Activated naive CD8-positive, alpha-beta T cell treated with anti-CD3 and anti-CD28 coated beads, Interleukin-2, amount 10 ng/mL, durations not matched to agents 7 days and 5 days (primary cell): ENCODE results near the gene TNFRSF21. TPM values are rescaled to one million over a fixed set of nuclear protein-coding genes. Genes with fewer than 3 reads are reported as not detected.

Experiments used
- ATAC-seq: fragments of 150-1000 bp; cut with Tn5 transposase; one replicate; pipeline ENCODE4 v1.10.0; 2021; ENCODE audit warnings: low read depth, moderate library complexity
- POLR2A ChIA-PET: fragments of 350-600 bp; sonication (Branson Sonifier 250); formaldehyde crosslinking; loops from one replicate; lab custom pipeline; 2021; ENCODE audit warnings: antibody characterized with exemption; lab: Charles Lee
- DNase-seq: peaks from one replicate; pipeline ENCODE4 v3.0.0; 2021
- H3K27ac Mint-ChIP-seq: one replicate; pipeline ENCODE4 v1.8.0; 2022; ENCODE audit warnings: mild to moderate bottlenecking, mixed read lengths
- H3K27me3 Mint-ChIP-seq: one replicate; pipeline ENCODE4 v1.8.0; 2022; ENCODE audit warnings: mild to moderate bottlenecking, moderate library complexity, mixed read lengths
- H3K36me3 Mint-ChIP-seq: one replicate; pipeline ENCODE4 v1.8.0; 2021; ENCODE audit warnings: mild to moderate bottlenecking, mixed read lengths
- H3K4me1 Mint-ChIP-seq: one replicate; pipeline ENCODE4 v1.8.0; 2021; ENCODE audit warnings: mixed read lengths
- H3K4me3 Mint-ChIP-seq: one replicate; pipeline ENCODE4 v1.8.0; 2022; ENCODE audit warnings: mild to moderate bottlenecking, moderate library complexity, mixed read lengths
- H3K9me3 Mint-ChIP-seq: one replicate; pipeline ENCODE4 v1.8.0; 2021; ENCODE audit warnings: mixed read lengths
- total RNA-seq, 2 experiments: library from RNA; stranded (reverse); gene quantifications; one replicate each; pipeline ENCODE4 v1.2.3, GENCODE V29; 2021

TNFRSF21 gene, protein sequence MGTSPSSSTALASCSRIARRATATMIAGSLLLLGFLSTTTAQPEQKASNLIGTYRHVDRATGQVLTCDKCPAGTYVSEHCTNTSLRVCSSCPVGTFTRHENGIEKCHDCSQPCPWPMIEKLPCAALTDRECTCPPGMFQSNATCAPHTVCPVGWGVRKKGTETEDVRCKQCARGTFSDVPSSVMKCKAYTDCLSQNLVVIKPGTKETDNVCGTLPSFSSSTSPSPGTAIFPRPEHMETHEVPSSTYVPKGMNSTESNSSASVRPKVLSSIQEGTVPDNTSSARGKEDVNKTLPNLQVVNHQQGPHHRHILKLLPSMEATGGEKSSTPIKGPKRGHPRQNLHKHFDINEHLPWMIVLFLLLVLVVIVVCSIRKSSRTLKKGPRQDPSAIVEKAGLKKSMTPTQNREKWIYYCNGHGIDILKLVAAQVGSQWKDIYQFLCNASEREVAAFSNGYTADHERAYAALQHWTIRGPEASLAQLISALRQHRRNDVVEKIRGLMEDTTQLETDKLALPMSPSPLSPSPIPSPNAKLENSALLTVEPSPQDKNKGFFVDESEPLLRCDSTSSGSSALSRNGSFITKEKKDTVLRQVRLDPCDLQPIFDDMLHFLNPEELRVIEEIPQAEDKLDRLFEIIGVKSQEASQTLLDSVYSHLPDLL
- under 1 TPM; 0.62 to 0.83 TPM for total RNA-seq

- Mint-ChIP-seq H3K9me3 (no peaks in the 10 kb centered on the region), H3K27ac (no peak within 1 kb of the TSS), H3K4me1 (peaks cover 8% of the 10 kb centered on the region), H3K27me3 (peaks cover 51% of the 10 kb centered on the region), H3K36me3 (no peaks in the 10 kb centered on the region), H3K4me3 (peak within 1 kb of the TSS; percentile 74)
- ATAC-seq, result peak; percentile 97
- DNase-seq, result peak; percentile 86
- POLR2A ChIA-PET, result interaction anchor here (1.1 kb wide), 1 partner anchor 212 kb away, joined by 3 read pairs; no protein-coding TSS in a partner anchor
These were observed at the start of gene TNFRSF21 for GRCh38 chr6:47309291-47310130. Gene TNFRSF21 (minus strand): TSS chr6:47309905. CDS start chr6:47309511, 394 bp downstream.

DNA sequence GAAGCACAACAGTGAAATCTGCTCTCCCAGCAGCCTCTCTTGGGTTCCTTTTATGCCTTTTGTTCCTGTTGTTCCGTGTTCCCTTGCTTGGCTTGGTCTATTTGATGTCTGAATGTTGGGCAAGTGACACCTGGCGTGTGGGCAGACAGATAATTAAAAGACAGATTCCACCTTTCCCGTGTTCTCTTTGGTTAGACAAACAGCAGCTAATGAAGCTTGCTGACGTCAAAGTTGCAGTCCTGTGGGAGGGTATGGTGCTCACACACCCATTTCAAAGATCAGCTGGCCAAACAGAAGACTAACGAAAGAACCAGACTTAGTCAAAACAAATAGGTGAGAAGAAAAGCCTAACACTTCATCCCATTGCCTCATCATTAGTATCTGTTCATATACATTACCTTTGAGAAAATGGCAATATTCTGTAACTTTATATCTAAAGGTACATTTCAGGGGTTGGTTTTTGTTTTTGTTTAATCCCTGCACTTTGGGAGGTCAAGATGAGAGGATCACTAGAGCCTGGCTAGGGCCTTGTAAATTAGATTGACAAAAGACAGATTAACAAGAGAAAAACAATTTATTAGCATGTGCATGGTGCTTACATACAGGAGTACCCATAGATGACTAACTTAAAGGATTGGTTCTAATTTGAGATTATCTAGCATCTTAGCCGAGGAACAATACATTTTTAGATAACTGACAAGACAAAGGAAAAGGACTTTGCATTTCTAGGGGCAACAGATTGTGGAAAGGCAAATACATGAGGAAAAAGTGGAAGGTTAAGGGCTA is 48.9 kb upstream of the TNFRSF21 start:
- Mint-ChIP-seq H3K27ac (no peak overlapping the region), H3K36me3 (peaks cover 2% of the 10 kb centered on the region), H3K9me3 (no peaks in the 10 kb centered on the region), H3K27me3 (peaks cover 11% of the 10 kb centered on the region), H3K4me3 (no peak overlapping the region), H3K4me1 (peaks cover 13% of the 10 kb centered on the region)
- POLR2A ChIA-PET, result no interaction called here
- ATAC-seq (no peak), DNase-seq (no peak)

DNA sequence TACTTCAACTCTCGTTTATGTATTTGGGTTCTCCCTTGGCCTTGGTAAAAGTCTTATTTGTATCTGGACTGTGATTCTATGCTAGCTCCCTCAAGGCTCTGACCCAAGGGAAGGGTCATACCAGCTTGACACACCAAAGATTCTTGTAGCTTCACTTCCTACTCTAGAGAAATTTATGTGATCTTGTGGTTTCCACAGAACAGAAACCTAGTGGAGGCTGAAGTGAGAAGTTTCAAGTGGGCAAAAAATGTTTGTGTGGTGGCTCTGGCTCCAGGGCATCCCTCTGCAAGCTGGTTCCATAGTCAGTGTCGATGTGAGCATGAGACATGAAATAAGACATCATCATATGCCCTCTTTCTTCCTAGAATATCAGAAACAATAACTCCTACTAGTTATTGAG is 48.1 kb upstream of the TNFRSF21 start:
- peaks cover 2% of the 10 kb centered on the region for H3K36me3 Mint-ChIP-seq
- peaks cover 13% of the 10 kb centered on the region for H3K4me1 Mint-ChIP-seq
- no peak for ATAC-seq
- H3K9me3 Mint-ChIP-seq, result no peaks in the 10 kb centered on the region
- H3K4me3 Mint-ChIP-seq, result no peak overlapping the region
- DNase-seq, result no peak
- peaks cover 8% of the 10 kb centered on the region for H3K27me3 Mint-ChIP-seq
- POLR2A ChIA-PET, result no interaction called here
- H3K27ac Mint-ChIP-seq, result no peak overlapping the region

DNA sequence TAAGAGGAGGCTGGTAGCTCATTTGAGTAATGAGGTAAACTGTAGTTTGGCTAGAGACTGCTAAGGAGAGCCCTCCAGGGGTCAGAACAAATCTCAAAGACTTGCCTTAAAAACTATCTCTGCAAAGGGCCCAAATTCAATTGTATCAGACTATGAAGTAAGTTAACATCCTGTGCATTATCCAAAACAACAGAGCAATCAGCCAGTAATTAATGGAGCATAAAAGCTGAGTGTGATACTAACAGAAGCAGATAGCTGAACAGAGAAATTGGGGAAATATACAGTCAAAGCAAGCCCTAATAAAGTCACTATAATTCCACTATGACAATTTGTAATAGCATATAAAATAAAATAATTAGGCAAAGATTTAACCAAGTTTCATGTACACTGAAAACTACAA is 45.8 kb upstream of the TNFRSF21 start:
- Mint-ChIP-seq H3K36me3 (peaks cover 2% of the 10 kb centered on the region), H3K9me3 (no peaks in the 10 kb centered on the region), H3K27me3 (peaks cover 8% of the 10 kb centered on the region), H3K4me1 (peaks cover 14% of the 10 kb centered on the region), H3K27ac (no peak overlapping the region), H3K4me3 (no peak overlapping the region)
- DNase-seq, result no peak
- POLR2A ChIA-PET, result no interaction called here
- ATAC-seq, result no peak

DNA sequence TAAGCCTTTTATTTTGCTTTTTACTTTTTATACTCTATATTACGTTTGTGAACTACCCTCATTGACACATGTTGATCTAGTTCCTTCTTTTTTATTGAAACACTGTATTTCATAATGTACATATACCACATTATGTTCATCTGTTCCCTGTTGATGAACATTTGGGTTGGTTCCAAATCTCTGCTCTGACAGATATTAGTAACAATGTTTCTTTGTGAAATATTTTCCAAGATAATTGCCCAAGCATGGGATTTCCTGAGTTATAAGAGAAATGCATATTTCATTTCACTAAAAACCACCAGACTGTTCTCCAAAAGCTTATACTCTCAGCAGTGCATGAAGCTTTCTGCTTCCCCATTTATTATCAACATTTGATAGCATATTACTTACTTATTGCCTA is 44.2 kb upstream of the TNFRSF21 start:
- DNase-seq (no peak), ATAC-seq (no peak)
- no peak overlapping the region for H3K27ac Mint-ChIP-seq
- H3K36me3 Mint-ChIP-seq, result no peaks in the 10 kb centered on the region
- POLR2A ChIA-PET, result no interaction called here
- no peaks in the 10 kb centered on the region for H3K9me3 Mint-ChIP-seq
- peaks cover 9% of the 10 kb centered on the region for H3K4me1 Mint-ChIP-seq
- H3K4me3 Mint-ChIP-seq, result no peak overlapping the region
- H3K27me3 Mint-ChIP-seq, result peaks cover 8% of the 10 kb centered on the region

DNA sequence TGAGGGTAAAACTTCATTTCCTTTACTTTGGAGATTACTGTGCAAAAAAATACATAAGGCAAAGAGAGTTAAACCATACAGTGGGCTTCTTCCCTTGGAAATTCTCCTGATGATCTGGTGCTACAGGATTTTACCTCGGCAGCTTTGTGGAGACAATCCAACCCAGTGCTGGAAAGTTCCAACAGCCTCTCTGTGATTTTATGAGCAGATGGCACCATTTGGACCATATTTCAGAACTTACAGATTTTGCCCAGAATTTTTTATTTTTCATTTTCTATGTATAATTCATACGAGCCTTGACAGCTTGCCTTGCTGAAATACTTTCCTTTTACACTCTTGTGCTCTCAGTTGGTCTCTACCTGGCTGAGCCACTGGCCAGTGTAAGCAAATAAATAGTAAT is 43.3 kb upstream of the TNFRSF21 start:
- Mint-ChIP-seq H3K27ac (no peak overlapping the region), H3K9me3 (no peaks in the 10 kb centered on the region), H3K4me1 (peaks cover 4% of the 10 kb centered on the region), H3K36me3 (no peaks in the 10 kb centered on the region), H3K4me3 (no peak overlapping the region), H3K27me3 (peaks cover 8% of the 10 kb centered on the region)
- POLR2A ChIA-PET, result no interaction called here
- ATAC-seq, result no peak
- no peak for DNase-seq

GRCh38 chr6:47352194-47352920 is 42.7 kb upstream of the TNFRSF21 start:
- Mint-ChIP-seq H3K27me3 (peaks cover 7% of the 10 kb centered on the region), H3K4me1 (peaks cover 1% of the 10 kb centered on the region), H3K27ac (no peak overlapping the region), H3K9me3 (no peaks in the 10 kb centered on the region), H3K36me3 (no peaks in the 10 kb centered on the region), H3K4me3 (no peak overlapping the region)
- POLR2A ChIA-PET, result no interaction called here
- no peak for ATAC-seq
- no peak for DNase-seq

- POLR2A ChIA-PET, result no interaction called here
- DNase-seq (no peak), ATAC-seq (no peak)
- H3K36me3 Mint-ChIP-seq, result no peaks in the 10 kb centered on the region
- H3K4me1 Mint-ChIP-seq, result peaks cover 1% of the 10 kb centered on the region
- H3K4me3 Mint-ChIP-seq, result no peak overlapping the region
- H3K9me3 Mint-ChIP-seq, result no peaks in the 10 kb centered on the region
- peaks cover 11% of the 10 kb centered on the region for H3K27me3 Mint-ChIP-seq
- no peak overlapping the region for H3K27ac Mint-ChIP-seq
These were observed 41.9 kb upstream of the TNFRSF21 start for GRCh38 chr6:47351621-47352020.

DNA sequence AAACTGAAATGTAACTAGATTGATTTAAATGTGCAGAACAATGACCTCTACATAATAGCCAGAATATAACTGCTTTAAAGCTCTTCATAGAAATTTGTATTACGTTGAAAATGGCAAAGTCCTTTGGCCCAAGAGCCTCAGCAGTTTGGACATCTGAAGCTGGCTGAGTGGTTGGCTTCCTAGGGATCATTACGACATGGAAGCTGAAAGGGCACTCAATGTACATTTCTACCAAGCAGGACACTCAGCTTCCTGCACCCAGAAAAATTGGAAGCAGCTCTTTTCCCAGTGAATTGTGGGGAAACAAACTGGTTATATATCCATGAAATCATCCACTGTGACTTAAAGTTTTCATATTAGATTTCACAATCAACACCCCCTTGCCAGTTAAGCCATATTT is 40.2 kb upstream of the TNFRSF21 start:
- DNase-seq, result no peak
- no peak for ATAC-seq
- peaks cover 19% of the 10 kb centered on the region for H3K27me3 Mint-ChIP-seq
- POLR2A ChIA-PET, result no interaction called here
- H3K4me1 Mint-ChIP-seq, result peaks cover 1% of the 10 kb centered on the region
- no peak overlapping the region for H3K27ac Mint-ChIP-seq
- H3K4me3 Mint-ChIP-seq, result no peak overlapping the region
- no peaks in the 10 kb centered on the region for H3K36me3 Mint-ChIP-seq
- no peaks in the 10 kb centered on the region for H3K9me3 Mint-ChIP-seq

DNA sequence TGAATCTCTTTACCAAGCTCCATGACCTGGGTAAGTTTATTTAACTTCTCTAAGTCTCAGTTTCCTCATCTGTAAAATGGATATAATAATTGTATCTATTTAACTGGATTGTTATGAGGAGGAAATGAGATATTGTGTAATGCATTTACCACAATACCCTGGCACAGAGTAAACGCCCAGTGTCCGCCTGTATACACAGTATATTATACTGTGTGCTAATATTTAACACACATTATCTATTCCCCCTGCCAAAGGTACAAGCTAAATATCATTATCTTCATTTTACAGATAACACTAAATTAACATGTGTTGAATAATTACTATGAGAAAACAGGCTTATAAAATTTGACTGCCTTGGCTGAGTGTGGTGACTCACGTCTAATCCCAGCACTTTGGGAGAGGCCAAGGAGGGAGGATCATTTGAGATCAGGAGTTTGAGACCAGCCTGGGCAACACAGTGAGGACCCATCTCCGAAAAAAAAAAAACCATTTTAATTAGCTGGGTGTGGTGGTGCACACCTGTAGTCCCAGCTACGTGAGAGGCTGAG is 38.7 kb upstream of the TNFRSF21 start:
- Mint-ChIP-seq H3K27me3 (peaks cover 19% of the 10 kb centered on the region), H3K4me3 (no peak overlapping the region), H3K4me1 (peaks cover 1% of the 10 kb centered on the region), H3K36me3 (no peaks in the 10 kb centered on the region), H3K27ac (no peak overlapping the region), H3K9me3 (no peaks in the 10 kb centered on the region)
- no peak for ATAC-seq
- POLR2A ChIA-PET, result no interaction called here
- no peak for DNase-seq

- Mint-ChIP-seq H3K36me3 (no peaks in the 10 kb centered on the region), H3K9me3 (no peaks in the 10 kb centered on the region), H3K4me3 (no peak overlapping the region), H3K27ac (no peak overlapping the region), H3K27me3 (peaks cover 23% of the 10 kb centered on the region), H3K4me1 (no peaks in the 10 kb centered on the region)
- DNase-seq (no peak), ATAC-seq (no peak)
- POLR2A ChIA-PET, result no interaction called here
These were observed 36.1 kb upstream of the TNFRSF21 start for GRCh38 chr6:47345761-47346160.

DNA sequence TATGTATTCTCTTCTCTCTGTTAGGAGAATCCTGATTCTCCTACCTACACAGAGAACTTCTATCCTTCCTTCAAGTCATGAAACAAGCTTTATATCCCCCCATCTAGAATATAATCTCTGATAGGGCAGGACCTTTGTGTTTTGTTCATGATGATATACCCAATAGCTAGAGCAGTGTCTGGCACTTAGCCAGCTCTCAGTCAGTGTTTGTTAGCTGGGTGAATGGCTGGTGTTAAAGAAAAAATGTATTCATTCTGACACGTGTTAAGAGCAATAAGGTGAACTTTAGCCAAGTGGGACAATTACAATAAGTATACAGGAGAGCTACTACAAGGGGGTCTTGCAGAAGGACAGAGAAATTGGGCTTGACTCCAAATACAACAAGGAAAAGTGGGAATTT is 34.3 kb upstream of the TNFRSF21 start:
- ATAC-seq (no peak), DNase-seq (no peak)
- H3K27me3 Mint-ChIP-seq, result peaks cover 27% of the 10 kb centered on the region
- H3K4me3 Mint-ChIP-seq, result no peak overlapping the region
- POLR2A ChIA-PET, result no interaction called here
- H3K36me3 Mint-ChIP-seq, result no peaks in the 10 kb centered on the region
- no peak overlapping the region for H3K27ac Mint-ChIP-seq
- no peaks in the 10 kb centered on the region for H3K9me3 Mint-ChIP-seq
- no peaks in the 10 kb centered on the region for H3K4me1 Mint-ChIP-seq
